Ishikawa (cell line): ENCODE measurements around the gene CTAG1A.

Experiments
- FOXM1 ChIP-seq: IDR thresholded peaks from 2 replicates; pipeline ENCODE4 v1.6.1; 2012; ENCODE audit warnings: low read depth, borderline replicate concordance
- RAD21 ChIP-seq: IDR thresholded peaks from 2 replicates; pipeline ENCODE4 v1.6.1; 2012; ENCODE audit warnings: low read depth
- TCF12 ChIP-seq: IDR thresholded peaks from 2 replicates; pipeline ENCODE4 v1.6.1; 2012; ENCODE audit warnings: low read depth
- YY1 ChIP-seq: IDR thresholded peaks from 2 replicates; pipeline ENCODE4 v1.6.1; 2012; ENCODE audit warnings: low read depth
- TF ChIP-seq, protein P1 (sequence below): IDR thresholded peaks from 2 replicates; pipeline ENCODE4 v1.6.1; 2012

DNA sequence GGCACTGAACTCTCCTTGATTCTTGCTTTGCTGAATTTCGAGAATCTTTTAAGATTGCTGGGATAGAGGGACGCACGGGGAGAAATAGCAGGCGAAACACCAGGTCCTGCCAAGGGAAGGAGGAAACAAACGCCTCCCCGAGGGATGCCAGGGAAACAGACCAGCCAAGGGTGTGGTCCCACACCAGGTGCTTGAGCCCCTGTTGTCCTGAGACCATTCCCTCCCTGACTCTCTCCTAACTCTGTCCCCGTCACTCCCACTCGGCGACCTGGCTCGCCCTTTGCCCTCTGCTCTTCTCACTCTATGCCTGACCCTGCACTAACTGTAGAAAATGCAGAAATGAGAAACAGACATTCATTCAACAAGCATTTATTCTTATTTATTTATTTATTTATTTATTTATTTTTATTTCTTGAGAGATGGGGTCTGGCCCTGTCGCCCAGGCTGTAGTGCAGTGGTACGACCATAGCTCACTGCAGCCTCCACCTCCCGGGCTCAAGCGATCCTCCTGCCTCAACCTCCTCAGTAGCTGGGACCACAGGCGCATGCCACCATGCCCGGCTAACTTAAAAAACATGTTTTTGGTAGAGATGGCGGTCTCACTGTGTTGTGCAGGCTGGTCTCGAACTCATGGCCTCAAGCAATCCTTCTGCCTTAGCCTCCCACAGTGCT, 18.0 kb downstream of the CTAG1A start:
- TF ChIP-seq FOXM1 (no peak), YY1 (no peak), RAD21 (no peak), TCF12 (no peak)
- TF ChIP-seq, protein P1, sequence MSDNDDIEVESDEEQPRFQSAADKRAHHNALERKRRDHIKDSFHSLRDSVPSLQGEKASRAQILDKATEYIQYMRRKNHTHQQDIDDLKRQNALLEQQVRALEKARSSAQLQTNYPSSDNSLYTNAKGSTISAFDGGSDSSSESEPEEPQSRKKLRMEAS, result no peak
